NB4 (cell line): Measurements from ENCODE around the gene CXorf38.
"Not testable (repeated sequence)": the region's sequence is repeated elsewhere in the genome, so short reads cannot be mapped to it uniquely, and the experiment has no call there.

Experiments
- DNase-seq: peaks from one replicate; pipeline ENCODE4 v3.0.0; 2010; ENCODE audit warnings: low read depth
- H3K4me3 ChIP-seq: one replicate; pipeline ENCODE4 v1.5.1; 2011; ENCODE audit warnings: mild to moderate bottlenecking, low read depth, low read length, moderate library complexity
- CTCF ChIP-seq: IDR thresholded peaks from one replicate; pipeline ENCODE4 v1.5.1; 2012; ENCODE audit warnings: low read depth, low read length
- MAX ChIP-seq: IDR thresholded peaks from 2 replicates; pipeline ENCODE4 v1.6.1; 2011; ENCODE audit warnings: low read depth, low read length
- MYC ChIP-seq: IDR thresholded peaks from 2 replicates; pipeline ENCODE4 v1.6.1; 2011; ENCODE audit warnings: low read depth, low read length
- POLR2A ChIP-seq: IDR thresholded peaks from 2 replicates; pipeline ENCODE4 v1.6.1; 2011; ENCODE audit warnings: mild to moderate bottlenecking; ENCODE audit not compliant: insufficient read length; ENCODE audit errors: extremely low read depth

The CXorf38 gene

GRCh38 chrX:40603446-40603845 lies 43.9 kb downstream of the CXorf38 start:
- no peak for DNase-seq
- TF ChIP-seq MYC (no peak), MAX (no peak), POLR2A (no peak), CTCF (no peak)
- no peak overlapping the region for H3K4me3 ChIP-seq

GRCh38 chrX:40589616-40590321 lies 57.6 kb downstream of the CXorf38 start:
- not testable (repeated sequence) for DNase-seq, H3K4me3 ChIP-seq

- not testable (repeated sequence) for H3K4me3 ChIP-seq, DNase-seq
Observed at GRCh38 chrX:40587623-40588022, 59.7 kb downstream of the CXorf38 start.

- no peak overlapping the region for H3K4me3 ChIP-seq
- TF ChIP-seq POLR2A (no peak), CTCF (no peak), MYC (no peak), MAX (no peak)
- no peak for DNase-seq
Observed at GRCh38 chrX:40582811-40583210, 64.5 kb downstream of the CXorf38 start.

GRCh38 chrX:40582178-40582577 lies 65.2 kb downstream of the CXorf38 start:
- not testable (repeated sequence) for H3K4me3 ChIP-seq, DNase-seq

- H3K4me3 ChIP-seq = peak overlapping the region; percentile 78
- DNase-seq = peak; percentile 6
- TF ChIP-seq CTCF = no peak
Observed at GRCh38 chrX:40581336-40581920, 65.9 kb downstream of the CXorf38 start.

- TF ChIP-seq MYC = no peak
- peak; percentile 49 for TF ChIP-seq POLR2A
- H3K4me3 ChIP-seq = peak within 1 kb of the TSS; percentile 79
- peak; percentile 95 for DNase-seq
Observed at GRCh38 chrX:40580537-40581335, 66.6 kb downstream of the CXorf38 start, which contains the start of gene ATP6AP2. ATP6AP2 (plus strand) TSS chrX:40580970; CDS start chrX:40581066, 96 bp downstream.

GRCh38 chrX:40579900-40580536 lies 67.3 kb downstream of the CXorf38 start:
- no peak for TF ChIP-seq MAX
- no peak for TF ChIP-seq CTCF
- no peak for TF ChIP-seq POLR2A
- TF ChIP-seq MYC = no peak
- peak; percentile 6 for DNase-seq
- peak overlapping the region; percentile 79 for H3K4me3 ChIP-seq
